HEK293 (cell line): Measurements from ENCODE around the gene WDR73.

Source experiments
- HOXA7 ChIP-seq: sonication (generic); formaldehyde crosslinking; IDR thresholded peaks from 2 replicates; pipeline ENCODE4 v1.8.1; 2022; ENCODE audit warnings: missing genetic modification reagents, borderline replicate concordance
- KLF9 ChIP-seq: fragments of 450-650 bp; formaldehyde crosslinking; IDR thresholded peaks from 2 replicates; pipeline ENCODE4 v1.5.1; 2016; ENCODE audit warnings: missing biosample characterization, missing genetic modification characterization, low read depth
- ZBTB1 ChIP-seq: fragments of 450-650 bp; formaldehyde crosslinking; IDR thresholded peaks from 2 replicates; pipeline ENCODE4 v1.5.1; 2016; ENCODE audit warnings: missing biosample characterization, missing genetic modification characterization
- ZNF10 ChIP-seq: fragments of 450-650 bp; formaldehyde crosslinking; IDR thresholded peaks from 2 replicates; pipeline ENCODE4 v1.5.1; 2017; ENCODE audit warnings: missing biosample characterization, missing genetic modification characterization
- ZNF677 ChIP-seq: fragments of 450-650 bp; IDR thresholded peaks from 2 replicates; pipeline ENCODE4 v1.5.0; 2018; ENCODE audit warnings: missing biosample characterization, mild to moderate bottlenecking, missing genetic modification characterization, moderate library complexity
- TF ChIP-seq, protein P1 (sequence below): fragments of 450-650 bp; formaldehyde crosslinking; IDR thresholded peaks from 2 replicates; pipeline ENCODE4 v1.5.1; 2016; ENCODE audit warnings: missing biosample characterization, missing genetic modification characterization
- TF ChIP-seq, protein P2 (sequence below): fragments of 450-650 bp; formaldehyde crosslinking; IDR thresholded peaks from 2 replicates; pipeline ENCODE4; 2016; ENCODE audit warnings: missing biosample characterization, missing genetic modification characterization
- TF ChIP-seq, protein P3 (sequence below): fragments of 450-650 bp; formaldehyde crosslinking; IDR thresholded peaks from 2 replicates; pipeline ENCODE4 v1.5.1; 2016; ENCODE audit warnings: missing biosample characterization, missing genetic modification characterization, low read depth

Gene WDR73

DNA sequence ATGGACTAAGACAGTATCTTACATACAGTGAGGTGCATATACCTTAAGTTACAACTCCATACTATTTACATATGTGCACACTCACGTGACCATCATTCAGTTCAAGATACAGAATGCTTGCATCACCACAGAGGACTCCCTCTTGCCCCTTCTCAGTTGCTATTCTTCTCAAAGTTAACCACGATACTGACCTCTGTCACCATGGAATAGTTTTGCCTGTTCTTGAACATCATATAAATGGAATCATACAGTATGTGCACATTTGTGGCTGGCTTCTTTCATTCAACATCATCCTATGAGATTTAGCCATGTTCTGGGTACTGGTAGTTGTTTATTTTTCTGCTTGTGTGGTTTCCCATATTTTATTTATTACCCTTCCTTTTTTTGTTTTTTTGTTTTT lies 63.7 kb downstream of the WDR73 start (continued):
- TF ChIP-seq ZNF10 (tag by site-specific recombination): no peak
- TF ChIP-seq, protein P1, sequence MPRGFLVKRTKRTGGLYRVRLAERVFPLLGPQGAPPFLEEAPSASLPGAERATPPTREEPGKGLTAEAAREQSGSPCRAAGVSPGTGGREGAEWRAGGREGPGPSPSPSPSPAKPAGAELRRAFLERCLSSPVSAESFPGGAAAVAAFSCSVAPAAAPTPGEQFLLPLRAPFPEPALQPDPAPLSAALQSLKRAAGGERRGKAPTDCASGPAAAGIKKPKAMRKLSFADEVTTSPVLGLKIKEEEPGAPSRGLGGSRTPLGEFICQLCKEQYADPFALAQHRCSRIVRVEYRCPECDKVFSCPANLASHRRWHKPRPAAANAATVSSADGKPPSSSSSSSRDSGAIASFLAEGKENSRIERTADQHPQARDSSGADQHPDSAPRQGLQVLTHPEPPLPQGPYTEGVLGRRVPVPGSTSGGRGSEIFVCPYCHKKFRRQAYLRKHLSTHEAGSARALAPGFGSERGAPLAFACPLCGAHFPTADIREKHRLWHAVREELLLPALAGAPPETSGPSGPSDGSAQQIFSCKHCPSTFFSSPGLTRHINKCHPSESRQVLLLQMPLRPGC (tag by site-specific recombination): no peak
- no peak for TF ChIP-seq HOXA7
- TF ChIP-seq ZBTB1 (tag by site-specific recombination): no peak
- TF ChIP-seq, protein P2, sequence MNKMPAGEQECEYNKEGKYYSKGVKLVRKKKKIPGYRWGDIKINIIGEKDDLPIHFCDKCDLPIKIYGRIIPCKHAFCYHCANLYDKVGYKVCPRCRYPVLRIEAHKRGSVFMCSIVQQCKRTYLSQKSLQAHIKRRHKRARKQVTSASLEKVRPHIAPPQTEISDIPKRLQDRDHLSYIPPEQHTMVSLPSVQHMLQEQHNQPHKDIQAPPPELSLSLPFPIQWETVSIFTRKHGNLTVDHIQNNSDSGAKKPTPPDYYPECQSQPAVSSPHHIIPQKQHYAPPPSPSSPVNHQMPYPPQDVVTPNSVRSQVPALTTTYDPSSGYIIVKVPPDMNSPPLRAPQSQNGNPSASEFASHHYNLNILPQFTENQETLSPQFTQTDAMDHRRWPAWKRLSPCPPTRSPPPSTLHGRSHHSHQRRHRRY (tag by site-specific recombination): no peak
- no peak for TF ChIP-seq KLF9
- no peak for TF ChIP-seq ZNF677 (tag by site-specific recombination)
- TF ChIP-seq, protein P3, sequence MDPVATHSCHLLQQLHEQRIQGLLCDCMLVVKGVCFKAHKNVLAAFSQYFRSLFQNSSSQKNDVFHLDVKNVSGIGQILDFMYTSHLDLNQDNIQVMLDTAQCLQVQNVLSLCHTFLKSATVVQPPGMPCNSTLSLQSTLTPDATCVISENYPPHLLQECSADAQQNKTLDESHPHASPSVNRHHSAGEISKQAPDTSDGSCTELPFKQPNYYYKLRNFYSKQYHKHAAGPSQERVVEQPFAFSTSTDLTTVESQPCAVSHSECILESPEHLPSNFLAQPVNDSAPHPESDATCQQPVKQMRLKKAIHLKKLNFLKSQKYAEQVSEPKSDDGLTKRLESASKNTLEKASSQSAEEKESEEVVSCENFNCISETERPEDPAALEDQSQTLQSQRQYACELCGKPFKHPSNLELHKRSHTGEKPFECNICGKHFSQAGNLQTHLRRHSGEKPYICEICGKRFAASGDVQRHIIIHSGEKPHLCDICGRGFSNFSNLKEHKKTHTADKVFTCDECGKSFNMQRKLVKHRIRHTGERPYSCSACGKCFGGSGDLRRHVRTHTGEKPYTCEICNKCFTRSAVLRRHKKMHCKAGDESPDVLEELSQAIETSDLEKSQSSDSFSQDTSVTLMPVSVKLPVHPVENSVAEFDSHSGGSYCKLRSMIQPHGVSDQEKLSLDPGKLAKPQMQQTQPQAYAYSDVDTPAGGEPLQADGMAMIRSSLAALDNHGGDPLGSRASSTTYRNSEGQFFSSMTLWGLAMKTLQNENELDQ (tag by site-specific recombination): no peak
